DMS53 treated with DMSO at 0.1 percent for 48 hours (cell line): ENCODE data around the gene SP100.
"Not testable (repeated sequence)": the region's sequence is repeated elsewhere in the genome, so short reads cannot be mapped to it uniquely, and the experiment has no call there.

Experiments
- DNase-seq: peaks from one replicate; lab custom pipeline; 2025; ENCODE audit not compliant: unreplicated experiment; lab: John Stamatoyannopoulos, UW

SP100 gene

DNA sequence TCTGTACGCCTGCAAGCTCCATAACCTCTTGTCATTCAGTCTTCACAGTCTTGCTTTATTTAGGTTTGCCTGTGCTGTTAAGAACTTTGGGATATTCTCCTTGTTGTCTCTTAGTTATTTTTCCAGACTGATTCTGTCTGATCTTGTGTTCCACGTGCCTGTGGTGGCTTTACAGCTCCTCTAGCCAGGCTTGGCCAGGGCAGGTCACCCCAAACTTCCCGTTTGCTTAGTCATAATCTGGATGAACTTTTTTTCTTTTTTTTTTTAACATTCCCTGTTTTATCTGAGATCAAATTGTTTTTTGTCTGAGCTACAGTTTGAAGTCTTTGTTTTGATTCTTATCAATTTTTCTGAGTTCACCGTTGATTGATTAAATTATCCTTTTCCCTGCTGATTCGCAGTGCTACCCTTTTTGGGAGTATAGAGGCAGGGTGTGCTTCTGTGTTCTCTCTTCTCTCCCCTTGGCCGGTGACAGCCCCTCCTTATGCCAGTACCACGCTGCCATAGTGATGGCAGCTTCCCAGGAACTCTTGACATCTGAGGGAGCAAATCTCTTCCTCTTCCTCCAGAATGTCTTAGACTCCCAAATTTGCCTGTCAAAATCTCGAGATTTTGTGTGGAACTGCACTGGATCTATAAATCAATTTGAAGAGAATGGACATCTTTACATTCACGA is 2.5 kb downstream of the SP100 start:
- no peak for DNase-seq

DNA sequence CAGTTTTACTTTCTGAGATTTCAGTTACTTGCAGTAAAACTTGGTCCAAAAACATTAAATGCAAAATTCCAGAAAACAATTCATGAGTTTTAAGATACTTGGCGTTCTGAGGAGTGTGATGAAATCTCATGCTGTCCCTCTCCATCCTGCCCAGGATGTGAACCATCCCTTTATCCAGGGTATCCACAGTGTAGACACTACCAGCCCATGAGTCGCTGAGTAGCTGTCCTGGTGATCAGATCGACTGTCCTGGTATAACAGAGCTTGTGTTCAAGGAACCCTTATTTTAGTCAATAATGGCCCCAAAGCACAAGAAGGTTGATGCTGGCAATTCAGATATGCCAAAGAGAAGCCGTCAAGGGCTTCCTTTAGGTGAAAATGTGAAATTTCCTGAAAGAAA is 3.2 kb downstream of the SP100 start:
- DNase-seq, result no peak

DNA sequence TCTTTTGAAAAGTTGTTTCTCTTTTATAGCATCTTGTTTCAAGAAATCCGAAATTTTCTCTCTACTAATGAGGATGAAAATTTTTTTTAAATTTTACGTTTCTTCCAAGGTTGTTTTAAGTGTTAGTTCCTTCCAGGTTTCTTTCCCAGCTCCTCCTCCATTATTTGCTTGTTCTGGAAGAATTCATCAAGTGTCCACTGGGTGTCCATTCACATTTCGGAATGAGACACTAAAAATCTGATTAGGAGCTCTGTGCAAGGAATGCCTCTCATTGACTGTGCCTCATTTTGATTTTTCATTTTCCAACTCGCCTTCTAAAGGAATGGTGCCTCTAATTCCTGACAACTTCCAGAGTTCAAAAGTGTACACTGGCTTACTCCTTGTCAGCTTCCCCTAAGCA is 6.1 kb downstream of the SP100 start:
- no peak for DNase-seq

DNA sequence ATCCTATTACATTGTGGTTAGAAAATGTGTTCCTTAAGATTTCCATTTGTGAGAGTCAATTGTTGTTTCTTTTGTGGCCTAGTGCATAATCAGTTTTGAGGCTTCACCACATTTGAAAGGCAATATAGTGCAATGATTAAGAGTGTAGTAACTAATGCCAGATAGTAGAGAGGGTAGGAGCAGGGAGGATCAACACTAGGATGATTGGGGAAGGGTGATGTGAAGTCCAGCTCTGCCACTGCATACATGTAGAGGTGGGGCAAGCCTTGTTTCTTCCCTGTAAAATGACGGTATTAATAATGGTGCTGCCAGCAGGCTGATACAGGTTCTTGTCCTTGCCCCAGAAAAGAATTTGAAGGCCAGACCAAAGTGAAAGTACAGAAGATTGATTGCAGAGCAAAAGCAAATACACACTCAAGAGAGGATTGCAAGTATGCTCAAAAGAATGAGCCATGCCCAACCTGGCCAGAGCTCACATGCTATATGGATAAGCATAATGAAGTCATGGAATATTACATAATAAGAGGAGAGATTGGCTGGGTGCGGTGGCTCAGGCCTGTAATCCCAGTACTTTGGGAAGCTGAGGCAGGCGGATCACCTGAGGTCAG is 8.0 kb downstream of the SP100 start:
- DNase-seq, result no peak

DNA sequence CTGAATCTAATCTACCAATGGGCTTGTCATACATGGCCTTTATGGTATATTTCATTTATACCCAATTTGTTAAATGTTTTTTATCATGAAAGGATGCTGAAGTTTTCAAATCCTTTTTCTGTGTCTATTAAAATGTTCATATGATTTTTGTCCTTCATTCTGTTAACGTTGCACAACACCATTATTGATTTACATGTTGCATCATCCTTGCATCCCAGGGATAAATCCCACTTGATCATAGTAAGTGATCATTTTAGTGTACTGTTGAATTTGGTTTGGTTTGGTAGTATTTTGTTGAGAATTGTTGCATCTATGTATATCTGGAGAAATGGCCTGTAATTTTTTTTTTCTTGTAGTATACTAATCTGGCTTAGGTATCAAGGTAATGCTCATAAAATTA is 9.4 kb downstream of the SP100 start:
- DNase-seq, result no peak

DNA sequence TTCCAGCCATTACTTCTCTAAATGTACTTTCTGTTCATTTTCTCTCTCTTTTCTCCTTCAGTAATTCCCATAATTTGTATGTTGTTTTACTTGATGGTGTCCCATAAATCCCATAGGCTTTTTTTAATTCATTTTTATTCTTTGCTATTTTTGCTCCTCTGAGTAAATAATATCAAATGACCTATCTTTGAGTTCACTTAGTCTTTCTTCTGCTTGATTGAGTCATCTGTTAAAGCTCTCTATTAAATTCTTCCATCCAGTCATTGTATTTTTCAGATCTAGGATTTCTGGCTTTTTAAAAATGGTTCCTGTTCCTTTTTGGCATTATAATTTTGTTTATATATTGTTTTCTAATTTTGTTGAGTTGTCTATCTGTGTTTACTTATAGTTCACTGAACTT is 13.5 kb downstream of the SP100 start:
- DNase-seq, result no peak

DNA sequence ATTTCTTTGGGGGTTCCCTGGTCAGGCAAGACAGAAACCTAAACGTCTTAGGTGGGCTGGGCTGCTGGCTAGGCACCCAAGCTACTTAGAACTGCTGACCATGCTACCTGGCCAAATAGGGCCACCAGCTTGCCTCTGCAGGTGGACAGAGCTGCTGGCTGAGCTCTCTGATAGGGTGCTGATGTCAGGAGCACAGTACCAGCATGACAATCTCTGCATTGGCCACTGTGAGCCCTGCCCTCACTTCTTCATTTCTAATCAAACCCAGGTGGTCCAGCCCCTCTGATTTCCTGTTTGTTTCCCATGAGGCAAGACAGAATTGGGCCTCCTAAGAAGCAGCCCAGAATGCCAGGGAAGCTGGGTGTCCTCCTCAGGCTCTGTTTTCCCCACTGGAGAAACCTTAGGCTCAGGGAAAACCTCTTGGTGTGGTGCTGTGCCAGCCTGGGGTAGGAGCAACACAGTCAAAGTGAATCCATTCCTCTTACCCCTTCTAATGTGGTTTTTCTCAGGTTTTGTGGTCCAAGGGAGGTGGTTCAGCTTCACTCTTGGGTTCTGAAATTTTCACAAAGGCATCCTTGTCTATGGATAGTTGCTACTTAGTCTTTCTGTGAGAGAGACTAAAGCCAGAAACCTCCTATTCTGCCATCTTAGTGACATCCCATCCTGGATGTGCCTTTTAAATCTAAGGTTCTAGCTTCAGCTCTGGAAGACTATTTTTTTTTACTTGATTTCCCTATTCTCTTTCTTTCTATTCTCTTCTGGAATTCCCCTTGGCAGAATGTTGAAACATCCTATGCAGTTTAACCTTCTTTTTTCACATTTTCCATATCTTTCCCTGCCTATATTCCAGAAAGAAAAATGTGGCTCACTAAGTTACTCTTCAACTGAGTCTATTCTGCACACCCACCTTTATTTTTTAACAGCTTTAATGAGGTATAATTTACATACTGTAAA is 15.2 kb downstream of the SP100 start:
- DNase-seq, result no peak

DNA sequence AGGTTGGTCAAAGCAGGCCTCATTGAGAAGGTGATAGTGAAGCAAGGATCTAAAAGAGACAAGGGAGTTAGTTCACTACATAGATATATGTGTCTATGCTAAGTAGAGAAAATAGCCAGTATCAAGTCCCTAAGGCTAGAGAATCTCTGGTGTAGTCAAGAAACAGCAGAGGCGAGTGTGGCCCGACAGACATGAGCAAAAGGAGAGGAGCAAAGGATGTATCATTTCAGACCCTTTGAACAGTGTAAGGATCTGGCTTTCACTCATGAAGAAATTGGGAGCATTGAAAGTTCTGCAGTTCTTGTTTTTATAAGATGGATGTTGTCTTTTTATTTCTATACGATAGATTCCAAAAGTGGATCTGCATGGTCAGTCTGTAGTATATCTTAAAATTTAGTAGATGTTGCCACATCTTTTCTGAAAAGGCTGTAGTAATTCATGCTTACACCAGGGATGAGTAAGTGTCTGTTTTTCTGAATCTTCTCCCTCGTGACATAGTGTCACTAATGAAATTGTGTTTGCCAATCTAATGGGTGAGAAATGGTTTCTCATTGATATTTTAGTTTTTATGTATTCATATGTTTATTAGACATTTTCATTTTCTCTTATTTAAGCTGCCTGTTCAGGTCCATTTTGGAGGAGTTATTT is 18.8 kb downstream of the SP100 start:
- DNase-seq, result no peak

DNA sequence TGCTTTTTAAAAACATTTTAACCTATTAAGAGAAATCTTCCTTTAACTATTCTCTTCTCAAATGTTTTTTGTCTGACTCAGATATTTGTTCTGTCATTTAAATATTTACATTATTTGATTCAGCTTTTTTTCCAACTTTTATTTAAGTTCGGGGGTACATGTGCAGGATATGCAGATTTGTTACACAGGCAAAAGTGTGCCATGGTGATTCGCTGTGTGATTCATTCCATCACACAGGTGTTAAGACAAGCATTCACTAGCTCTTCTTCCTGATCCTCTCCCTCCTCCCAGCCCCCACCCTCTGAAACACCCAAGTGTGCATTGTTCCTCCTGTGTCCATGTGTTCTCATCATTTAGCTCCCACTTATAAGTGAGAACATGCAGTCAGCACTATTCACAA is 19.4 kb downstream of the SP100 start:
- DNase-seq, result no peak

DNA sequence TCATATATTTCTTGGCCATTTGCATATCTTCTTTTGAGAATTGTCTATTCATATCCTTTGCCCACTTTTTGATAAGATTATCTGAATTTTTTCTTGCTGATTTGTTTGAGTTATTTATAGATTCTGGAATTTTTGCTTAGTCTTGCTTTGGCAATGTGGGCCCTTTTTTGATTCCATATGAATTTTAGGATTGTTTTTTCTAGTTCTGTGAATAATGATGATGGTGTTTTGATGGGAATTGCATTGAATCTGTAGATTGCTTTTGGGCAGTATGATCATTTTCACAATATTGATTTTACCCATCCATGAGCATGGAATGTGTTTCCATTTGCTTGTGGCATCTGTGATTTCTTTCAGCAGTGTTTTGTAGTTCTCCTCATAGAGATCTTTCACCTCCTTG is 23.1 kb downstream of the SP100 start:
- not testable (repeated sequence) for DNase-seq

DNA sequence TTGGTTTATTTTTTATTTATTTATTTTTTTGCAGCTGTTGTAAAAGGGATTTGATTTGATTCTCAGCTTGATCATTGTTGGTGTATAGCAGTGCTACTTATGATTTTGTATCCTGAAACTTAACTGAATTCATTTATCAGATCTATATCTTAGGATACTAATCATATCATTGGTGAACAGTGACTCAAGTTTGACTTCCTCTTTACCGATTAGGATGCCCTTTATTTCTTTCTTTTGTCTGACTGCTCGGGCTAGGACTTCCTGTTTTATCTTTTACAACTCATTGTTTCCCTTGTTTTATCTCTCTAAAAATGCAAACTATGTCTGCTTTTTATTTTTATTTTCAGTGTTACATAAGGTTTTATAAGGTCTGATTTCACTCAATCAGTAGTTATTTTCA is 23.6 kb downstream of the SP100 start:
- no peak for DNase-seq

DNA sequence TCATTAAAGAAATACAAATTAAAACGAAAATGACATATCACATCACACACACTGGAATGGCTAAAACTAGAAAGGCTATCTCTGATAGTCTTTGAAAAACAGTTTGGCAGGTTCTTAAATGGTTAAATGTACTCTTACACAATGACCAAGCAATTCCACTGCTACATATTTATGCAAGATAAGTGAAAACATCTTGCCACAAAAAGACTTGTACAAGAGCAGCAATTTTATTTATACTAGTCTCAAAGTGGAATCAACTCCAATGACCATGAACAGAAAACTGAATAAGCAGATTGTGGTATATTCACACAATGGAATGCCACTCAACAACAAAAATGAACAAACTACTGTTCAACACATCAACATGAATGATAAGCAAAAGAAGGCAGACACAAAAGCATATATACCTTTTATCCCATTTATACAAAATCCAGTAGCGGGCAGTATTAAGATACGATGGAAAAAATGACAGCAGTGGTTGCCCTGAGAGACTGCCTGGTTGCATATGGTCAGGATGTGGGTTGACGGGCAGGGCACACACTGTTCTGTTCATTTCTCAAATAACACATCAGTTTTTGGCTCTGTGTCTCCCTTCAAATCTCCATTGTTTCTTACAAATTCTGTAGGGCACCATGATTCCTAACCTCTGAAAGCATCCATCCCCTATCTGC is 25.4 kb downstream of the SP100 start:
- DNase-seq, result no peak

DNA sequence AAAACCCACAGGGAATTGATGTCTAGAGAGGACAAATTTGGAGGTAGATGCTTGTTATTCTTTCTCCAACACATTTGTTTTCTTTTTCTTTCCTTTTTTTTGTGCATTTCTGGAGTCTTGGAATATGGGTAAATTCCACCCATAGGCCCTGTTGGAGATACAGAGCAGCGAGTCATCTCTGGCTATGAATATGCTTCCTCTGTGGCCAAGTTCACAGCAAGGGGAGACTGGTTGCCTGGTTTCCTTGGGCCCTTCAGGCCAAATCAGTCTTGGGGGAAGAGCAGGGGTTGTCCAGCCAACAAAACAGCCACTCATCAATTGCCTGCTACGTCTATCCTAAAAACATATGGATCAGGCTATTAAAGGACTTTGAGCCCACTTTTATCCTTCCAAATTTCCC is 27.5 kb downstream of the SP100 start:
- no peak for DNase-seq

DNA sequence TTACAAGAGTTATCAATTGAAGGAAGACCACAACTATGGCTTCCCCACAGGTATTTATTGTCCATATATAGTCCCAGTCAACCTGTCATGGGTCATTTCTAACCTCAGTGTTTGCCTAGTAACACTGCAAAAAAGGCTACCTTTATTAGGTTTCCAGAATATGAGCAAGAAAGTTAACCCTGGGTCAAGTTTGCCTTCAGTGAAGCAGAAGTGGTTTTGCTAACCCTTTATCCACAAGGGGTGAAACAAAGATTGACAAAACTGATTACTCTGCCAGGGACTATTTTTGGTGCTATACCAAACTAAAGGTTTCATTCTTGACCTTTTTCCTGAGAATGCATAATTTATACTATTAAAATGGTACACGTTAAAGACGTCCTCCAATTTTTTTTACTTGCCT is 28.8 kb downstream of the SP100 start:
- no peak for DNase-seq

DNA sequence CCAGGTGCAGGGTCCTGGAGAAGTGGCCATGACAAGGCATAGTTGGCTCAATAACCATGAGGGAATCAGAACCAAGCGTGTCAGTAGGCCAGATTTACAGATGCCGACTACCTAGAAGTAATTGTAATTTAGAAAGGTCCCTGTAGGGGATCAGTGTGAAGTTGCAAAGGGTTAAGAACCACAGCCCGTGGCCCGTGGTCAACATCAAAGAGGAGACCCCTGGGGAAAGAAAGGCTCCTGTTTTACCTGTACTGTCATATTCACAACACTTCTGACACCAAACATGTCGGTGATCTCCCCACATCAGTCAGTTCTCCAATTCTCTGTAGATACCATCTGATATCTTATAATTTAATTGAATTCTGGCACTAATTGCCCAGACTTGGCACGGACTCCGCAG is 31.0 kb downstream of the SP100 start:
- DNase-seq, result no peak

DNA sequence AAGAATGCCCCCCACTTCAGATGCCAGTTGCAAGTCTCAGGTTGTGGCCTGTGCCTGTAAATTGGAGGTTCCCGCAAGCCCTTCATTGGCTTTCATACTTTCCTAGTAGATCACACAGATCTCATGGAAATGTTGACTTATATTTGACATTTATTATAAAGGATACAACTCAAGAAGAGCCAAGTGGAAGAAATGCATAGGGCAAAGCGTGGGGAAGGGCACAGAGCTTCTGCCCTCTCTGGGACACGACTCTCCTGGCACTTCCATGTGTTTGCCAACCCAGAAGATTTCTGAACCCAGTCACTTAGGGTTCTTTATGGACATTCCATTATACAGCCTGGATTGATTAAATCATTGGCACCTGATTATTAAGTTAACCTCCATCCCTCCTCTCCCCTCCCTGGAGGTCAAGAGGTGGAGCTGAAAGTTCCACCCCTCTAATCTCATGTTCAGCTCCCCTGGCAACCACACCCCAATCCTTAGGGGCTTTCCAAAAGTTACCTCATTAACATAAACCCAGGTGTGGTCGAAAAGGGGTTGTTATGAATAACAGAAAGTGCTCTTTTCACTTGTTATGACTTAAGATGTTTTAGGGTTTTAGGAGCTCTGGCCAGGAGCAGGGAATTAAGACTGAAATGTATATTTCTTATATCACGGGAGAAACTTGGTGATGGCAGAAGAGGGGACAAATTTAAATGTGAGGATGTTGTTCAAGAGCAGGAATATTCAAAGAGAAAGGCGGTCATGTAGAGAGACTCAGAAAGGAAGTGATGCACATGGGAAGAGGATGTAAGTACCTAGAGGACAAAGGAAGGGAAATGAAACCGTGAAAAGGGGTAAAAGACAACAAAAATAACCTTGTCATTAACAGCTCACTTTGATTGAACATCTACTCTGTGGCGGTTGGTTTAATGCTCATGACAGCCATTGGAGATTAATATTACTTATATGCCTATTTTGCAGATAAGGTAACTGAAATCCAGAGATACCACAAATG is 31.8 kb downstream of the SP100 start:
- DNase-seq, result no peak

DNA sequence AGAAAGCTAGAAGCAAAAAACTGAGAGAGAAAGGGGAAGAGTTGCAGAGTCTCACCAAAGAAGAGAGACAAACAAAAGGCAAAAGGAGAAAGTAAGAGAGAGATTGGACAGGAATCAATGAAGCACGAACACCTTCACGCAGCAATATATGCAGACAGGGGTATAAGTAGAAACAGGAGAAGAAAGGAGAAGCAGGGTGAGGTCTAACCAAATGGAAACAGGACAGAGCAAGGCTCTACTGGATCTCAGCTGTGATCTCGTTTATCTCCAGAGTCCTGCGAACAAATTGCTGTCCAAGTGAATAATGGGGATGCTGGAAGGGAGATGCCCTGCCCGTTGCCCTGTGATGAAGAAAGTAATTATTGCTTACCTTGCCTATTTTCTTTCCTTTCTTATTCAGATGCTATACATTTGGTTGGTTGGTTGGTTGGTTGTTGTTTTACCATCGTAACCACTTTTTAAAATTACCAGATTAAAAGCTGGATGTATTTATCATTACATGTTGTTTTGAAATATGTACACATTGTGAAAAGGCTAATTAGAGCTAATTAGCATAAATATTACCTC is 34.0 kb downstream of the SP100 start:
- DNase-seq, result no peak

DNA sequence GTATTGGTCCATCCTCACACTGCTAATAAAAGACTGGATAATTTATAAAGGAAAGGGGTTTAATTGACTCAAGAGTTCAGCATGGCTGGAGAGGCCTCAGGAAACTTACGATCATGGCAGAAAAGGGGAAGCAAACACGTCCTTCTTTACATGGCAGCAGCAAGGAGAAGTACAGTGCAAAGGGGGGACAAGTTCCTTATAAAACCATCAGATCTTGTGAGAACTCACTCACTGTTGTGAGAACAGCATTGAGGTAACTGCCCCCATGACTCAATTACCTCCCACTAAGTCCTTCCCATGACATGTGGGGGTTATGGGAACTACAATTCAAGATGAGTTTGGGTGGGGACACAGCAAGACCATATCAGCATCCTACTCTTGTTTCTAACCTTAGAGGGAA is 37.0 kb downstream of the SP100 start:
- DNase-seq, result no peak

DNA sequence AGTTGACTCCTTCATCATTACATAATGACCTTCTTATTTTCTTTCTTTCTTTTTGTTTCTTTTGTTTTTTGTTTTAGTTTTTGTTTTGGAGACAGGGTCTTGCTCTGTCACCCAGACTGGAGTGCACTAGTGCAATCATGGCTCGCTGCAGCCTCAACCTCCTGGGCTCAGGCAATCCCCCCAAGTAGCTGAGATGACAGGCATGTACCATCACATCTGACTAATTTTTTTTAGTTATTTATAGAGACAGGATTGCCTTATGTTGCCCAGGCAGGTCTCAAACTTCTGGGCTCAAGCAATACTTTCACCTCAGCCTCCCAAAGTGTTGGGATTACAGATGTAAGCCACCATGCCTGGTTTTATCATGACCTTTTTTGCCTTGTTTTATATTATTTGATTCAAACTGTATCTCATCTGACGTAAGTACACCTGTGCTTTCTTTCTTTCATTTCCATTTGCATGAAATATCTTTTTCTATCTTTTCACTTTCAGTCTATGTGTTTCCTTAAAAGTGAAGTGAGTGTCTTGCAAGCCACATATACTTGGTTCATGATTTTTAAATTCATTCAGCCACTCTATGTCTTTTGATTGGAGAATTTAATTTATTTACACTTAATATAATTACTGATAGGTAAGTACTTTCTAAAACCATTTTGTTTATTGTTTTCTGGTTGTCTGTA is 39.1 kb downstream of the SP100 start:
- no peak for DNase-seq
